GM08714 (cell line): ENCODE results near the gene B3GNT4.
A peak's percentile ranks its signal among the peaks of the same experiment; 100 is the strongest.
"Not testable (repeated sequence)": the region's sequence is repeated elsewhere in the genome, so short reads cannot be mapped to it uniquely, and the experiment has no call there.

Experiments
- H3K4me3 ChIP-seq: fragments of 200-500 bp; sonication (Bioruptor generic); 2 replicates; pipeline ENCODE4 v1.5.1; 2014; ENCODE audit warnings: mild to moderate bottlenecking, low read length, inconsistent platforms
- ZNF274 ChIP-seq: IDR thresholded peaks from 2 replicates; pipeline ENCODE4 v1.6.1; 2012; ENCODE audit warnings: mild to moderate bottlenecking, low read depth, low read length

Gene B3GNT4

GRCh38 chr12:122225683-122226365 is 22.3 kb downstream of the B3GNT4 start, which contains the start of gene DIABLO:
TSS of gene DIABLO (minus strand) at chr12:122226052. CDS start at chr12:122226014, 38 bp downstream.
- no peak for TF ChIP-seq ZNF274
- peak within 1 kb of the TSS; percentile 94 for H3K4me3 ChIP-seq

GRCh38 chr12:122226366-122227125 is 23.0 kb downstream of the B3GNT4 start:
- no peak for TF ChIP-seq ZNF274
- peak overlapping the region; percentile 57; the same call in 1 of the 2 replicates for H3K4me3 ChIP-seq

GRCh38 chr12:122227341-122227740 is 23.8 kb downstream of the B3GNT4 start:
- TF ChIP-seq ZNF274 = no peak
- no peak overlapping the region for H3K4me3 ChIP-seq

- no peak for TF ChIP-seq ZNF274
- H3K4me3 ChIP-seq = no peak overlapping the region
Measured at GRCh38 chr12:122228092-122228491, 24.6 kb downstream of the B3GNT4 start.

GRCh38 chr12:122230798-122231197 is 27.3 kb downstream of the B3GNT4 start:
- H3K4me3 ChIP-seq = no peak overlapping the region
- TF ChIP-seq ZNF274 = no peak

GRCh38 chr12:122232691-122233090 is 29.2 kb downstream of the B3GNT4 start:
- TF ChIP-seq ZNF274 = no peak
- no peak overlapping the region for H3K4me3 ChIP-seq

GRCh38 chr12:122235741-122236140 is 32.2 kb downstream of the B3GNT4 start:
- H3K4me3 ChIP-seq = no peak overlapping the region
- TF ChIP-seq ZNF274 = no peak

- no peak for TF ChIP-seq ZNF274
- H3K4me3 ChIP-seq = no peak overlapping the region
Measured at GRCh38 chr12:122238861-122239260, 35.4 kb downstream of the B3GNT4 start.

- TF ChIP-seq ZNF274 = no peak
- no peak overlapping the region for H3K4me3 ChIP-seq
Measured at GRCh38 chr12:122243965-122244364, 40.5 kb downstream of the B3GNT4 start.

GRCh38 chr12:122244565-122245371 is 41.3 kb downstream of the B3GNT4 start:
- no peak for TF ChIP-seq ZNF274
- H3K4me3 ChIP-seq = no peak overlapping the region

GRCh38 chr12:122245553-122245952 is 42.0 kb downstream of the B3GNT4 start:
- no peak overlapping the region for H3K4me3 ChIP-seq
- no peak for TF ChIP-seq ZNF274

GRCh38 chr12:122250047-122250446 is 46.5 kb downstream of the B3GNT4 start:
- no peak overlapping the region for H3K4me3 ChIP-seq
- TF ChIP-seq ZNF274 = no peak

GRCh38 chr12:122250536-122250935 is 47.0 kb downstream of the B3GNT4 start:
- no peak for TF ChIP-seq ZNF274
- no peak overlapping the region for H3K4me3 ChIP-seq

GRCh38 chr12:122258462-122258861 is 55.0 kb downstream of the B3GNT4 start:
- not testable (repeated sequence) for H3K4me3 ChIP-seq
